ENCODE measurements around the gene CD63.

The CD63 gene

DNA sequence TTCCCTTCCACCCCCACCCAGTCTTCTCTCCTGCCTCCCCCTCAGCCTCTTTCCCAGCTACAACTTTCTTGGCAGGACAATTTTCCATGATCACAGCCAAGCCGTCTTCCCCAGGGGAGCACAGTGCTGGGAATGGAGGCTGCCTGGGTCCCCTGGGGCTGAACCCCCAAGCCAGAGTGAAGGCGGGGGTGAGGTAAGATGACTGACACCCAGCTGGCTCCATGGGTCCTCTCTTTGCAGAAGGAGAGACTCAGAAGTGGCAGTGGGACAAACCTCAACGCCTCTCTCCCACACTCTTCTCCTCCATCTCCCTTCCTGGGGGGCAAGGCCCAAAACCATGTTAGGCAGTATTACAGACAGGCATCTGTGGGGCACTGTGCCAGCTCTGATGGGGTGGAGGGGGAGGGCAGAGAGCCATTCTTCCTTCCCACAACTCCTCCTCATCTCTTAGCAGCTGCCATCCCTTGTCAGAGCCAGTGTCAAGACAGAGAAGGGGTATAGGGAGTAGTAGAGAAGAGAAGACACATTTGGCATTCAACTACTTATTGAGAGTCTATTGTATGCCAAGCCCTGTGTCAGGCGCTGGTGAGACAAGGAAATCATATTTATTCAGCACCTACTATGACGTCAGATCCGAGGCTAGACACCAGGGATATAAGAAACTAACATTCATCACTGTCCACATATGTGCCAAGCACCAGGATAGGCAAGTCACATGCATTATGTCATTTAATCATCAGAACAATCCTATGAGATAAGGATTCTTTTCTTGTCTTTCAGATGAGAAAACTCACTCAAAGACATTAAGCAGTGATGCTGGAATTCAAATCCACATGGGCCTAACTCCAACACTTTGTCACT lies 24.7 kb downstream of the CD63 start:
- DNase-seq: no peak

DNA sequence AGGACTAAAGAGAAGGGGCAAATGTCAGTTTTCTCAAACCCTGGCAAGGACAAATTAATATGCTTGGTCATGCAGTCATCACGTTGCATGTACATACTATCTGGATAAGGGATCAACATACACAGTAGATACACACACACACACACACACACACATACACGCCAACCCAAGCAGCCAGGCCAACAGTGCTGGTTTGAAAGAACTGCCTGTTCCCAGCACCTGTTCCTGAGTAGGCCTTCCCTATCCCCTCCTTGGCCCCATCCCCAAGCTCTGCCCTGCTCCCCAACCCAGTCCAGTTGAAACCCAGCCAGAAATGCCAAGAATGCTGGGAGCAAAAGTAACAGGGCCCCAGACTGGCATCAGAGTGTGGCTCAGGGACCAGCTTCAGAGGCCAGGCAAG lies 25.5 kb downstream of the CD63 start:
- DNase-seq: no peak

DNA sequence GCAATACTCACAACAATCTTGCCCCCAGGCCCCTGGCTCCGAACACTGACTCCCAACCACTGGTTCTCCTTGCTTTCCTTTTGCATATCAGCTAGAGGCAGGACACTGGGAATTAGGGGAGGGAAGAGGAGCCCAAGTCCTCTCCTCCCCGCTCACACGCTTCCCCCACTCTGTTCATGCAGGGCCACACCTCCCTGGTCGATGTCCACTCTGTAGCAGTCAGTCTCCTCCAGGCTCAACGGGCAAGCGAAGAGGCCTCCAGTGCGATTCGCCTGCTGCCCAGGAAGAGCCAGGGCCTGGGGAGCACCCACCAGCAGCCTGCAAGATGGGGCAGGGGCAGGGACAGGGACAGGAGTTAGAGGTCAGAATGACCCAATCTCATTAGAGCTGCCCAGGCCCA lies 25.9 kb downstream of the CD63 start:
- DNase-seq: no peak

DNA sequence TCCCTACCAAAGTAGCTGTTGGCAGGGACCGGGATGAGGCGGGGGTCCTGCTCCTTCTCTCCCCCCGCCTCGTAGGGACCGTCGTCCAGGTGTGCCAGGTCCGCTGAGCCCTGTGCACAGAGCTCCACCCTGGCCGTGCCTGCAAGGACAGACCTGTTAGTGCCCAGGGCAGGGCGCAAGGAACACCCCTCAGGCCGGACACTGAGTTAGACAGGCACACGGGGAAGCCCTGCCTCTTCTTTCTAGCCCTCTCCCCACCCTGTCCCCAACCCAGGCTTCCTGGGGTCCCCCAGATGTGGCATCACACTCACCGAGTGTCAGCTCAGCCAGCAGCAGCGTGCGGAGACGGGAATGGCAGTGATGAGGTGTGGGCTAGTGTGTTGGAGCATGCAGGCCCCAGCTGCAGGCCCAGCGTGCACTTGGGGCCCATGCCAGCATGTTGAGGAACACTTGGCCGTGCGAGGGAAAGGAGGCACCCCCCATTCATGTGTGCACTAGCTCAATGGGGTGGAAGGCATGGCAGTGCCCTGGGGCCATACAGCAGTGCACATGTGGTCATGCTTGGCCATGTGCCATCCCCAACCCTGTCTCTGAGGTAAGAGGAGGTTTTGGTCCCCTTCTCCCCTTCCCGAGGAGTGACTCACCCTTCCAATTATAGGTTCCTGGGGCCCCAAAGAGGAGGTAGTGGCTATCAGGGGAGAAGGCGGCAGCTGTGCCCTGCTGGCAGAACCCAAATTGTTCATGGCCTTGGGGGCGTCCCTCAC lies 28.4 kb downstream of the CD63 start:
- no peak for DNase-seq

GRCh38 chr12:55699471-55700055 lies 29.2 kb downstream of the CD63 start:
- no peak for DNase-seq

DNA sequence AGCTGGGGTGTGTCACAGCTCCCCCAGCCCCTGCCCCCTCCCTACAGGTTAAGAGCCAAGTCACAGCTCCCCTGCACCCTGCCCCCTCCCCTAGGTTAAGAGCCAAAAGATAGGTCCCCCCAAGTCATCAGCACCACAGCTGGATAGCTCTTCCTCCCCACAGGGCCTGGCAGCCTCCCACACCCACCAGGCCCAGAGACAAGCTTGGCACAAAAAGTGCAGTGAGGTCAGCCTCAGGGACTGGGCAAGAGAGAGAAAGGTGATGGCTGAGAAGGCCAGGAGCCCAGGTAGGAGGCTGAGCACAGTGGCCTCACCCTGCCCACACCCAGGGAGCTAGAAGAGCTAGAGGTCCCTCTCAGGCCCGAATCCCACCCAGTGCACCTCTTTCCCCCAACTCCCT lies 29.8 kb downstream of the CD63 start:
- DNase-seq: no peak

DNA sequence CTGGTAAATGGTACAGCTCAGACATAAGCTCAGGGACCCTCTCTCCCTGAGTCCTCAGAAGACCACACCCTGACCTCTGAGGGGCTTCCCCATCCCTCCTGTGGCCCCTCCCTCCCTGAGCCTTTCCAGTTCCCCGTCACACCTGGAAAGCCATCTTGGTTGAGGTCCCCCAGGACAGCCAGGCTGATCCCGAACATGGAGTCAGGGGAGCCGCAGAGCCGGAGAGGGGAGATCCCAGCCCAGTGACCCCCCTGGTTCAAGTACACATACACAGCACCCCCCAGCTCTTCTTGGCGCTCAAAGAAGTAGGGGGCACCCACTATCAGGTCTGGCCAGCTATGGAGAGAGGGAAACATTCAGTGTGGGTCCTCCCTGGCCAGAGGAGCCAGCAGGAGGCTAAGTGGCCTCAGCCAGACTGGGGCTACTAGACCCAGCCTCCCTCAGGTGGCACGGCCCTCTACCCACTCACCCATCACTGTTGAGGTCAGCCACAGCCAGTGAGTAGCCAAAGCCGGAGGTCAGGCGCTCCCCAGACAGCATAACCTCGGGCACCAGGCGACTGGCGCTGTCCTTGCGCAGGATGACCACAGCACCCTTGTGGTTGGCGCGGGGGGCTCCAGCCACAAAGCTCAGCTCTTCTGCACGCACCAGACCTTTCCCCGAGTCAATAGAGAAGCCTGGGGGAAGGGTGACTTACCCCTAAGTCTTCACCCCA lies 30.4 kb downstream of the CD63 start:
- no peak for DNase-seq

DNA sequence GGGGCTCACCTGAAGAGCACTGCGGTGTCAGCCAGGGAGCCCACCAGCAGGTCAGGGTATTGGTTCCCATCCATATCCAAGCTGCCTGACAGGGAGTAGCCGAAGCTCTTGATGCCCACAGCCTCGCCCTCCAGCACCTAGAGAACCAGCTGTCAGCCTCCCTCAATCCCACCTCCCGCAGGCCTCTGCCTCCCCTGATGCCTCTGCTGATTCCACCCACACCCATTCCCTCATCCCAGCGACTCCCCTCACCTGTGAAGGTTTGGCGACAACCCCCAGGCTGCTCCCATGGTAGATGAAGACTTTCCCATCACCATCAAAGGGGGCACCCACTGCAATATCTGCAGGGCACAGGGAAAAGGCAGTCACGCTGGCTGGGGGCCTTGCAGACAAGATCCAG lies 31.1 kb downstream of the CD63 start:
- DNase-seq: no peak

- DNase-seq: no peak
Measured at GRCh38 chr12:55696796-55697462, 31.9 kb downstream of the CD63 start.

DNA sequence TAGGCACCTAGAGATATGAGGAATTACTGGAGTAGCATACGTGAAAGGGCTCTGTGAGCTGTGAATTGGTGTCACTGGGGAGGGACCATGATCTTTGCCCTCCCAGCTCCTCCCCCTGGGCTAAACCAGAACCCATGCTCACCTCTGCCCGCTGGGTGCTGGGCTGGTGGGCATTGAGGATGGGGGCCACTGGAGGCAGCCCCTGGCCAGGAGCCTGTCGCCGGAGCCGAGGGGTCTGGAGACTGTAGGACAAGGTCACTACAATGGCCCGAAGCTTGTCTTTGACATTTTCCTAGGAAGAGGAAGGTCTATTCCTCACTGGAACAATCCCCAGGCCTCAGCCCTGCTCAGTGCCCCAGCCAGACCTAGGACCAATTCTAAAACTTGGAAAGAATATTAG lies 32.7 kb downstream of the CD63 start:
- DNase-seq: no peak

- DNase-seq: no peak
Measured at GRCh38 chr12:55695349-55695748, 33.5 kb downstream of the CD63 start.

- no peak for DNase-seq
Measured at GRCh38 chr12:55694651-55695050, 34.2 kb downstream of the CD63 start.

- no peak for DNase-seq
Measured at GRCh38 chr12:55694188-55694515, 34.7 kb downstream of the CD63 start.

DNA sequence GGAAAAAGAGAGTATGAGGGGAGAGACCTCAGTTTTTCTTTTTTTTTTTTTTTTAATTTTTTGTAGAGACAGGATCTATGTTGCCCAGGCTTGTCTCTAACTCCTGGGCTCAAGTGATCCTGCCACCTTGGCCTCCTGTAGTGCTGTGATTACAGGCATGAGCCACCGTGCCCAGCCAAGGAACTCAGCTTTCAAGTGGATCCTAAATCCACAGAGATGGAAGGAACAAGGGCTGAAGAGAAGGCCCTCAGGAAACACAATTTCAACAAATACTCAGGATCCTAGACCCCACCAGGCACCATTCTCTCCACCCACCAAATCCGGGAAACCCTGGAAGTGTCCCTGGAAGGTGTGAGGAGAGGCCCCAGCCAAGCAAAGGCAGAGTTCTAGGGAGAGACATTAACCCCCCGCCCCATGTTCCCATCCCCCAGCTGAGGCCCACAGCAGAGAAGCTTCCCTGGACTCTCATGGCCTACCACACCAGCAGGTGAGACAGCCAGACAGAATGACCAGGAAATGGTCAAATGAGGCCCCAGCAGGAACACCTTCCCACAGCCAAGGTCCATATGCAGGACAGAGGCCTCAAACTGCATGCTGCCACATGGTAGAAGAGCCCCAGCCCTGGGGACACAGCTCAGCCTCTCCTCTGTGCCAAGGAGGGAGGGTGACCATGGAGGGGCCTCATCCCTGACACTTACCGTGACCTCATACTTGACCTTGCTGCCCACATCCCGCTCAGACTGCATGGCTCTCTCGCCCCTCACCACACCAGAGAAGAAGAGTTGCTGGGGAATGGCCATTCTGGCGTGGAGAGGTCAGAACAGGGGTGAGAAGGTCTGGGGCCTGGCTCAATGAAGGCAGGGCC lies 35.3 kb downstream of the CD63 start:
- DNase-seq: no peak

- DNase-seq: no peak
Measured at GRCh38 chr12:55692631-55693322, 36.0 kb downstream of the CD63 start.

GRCh38 chr12:55688716-55689655 lies 39.8 kb downstream of the CD63 start:
- no peak for DNase-seq

DNA sequence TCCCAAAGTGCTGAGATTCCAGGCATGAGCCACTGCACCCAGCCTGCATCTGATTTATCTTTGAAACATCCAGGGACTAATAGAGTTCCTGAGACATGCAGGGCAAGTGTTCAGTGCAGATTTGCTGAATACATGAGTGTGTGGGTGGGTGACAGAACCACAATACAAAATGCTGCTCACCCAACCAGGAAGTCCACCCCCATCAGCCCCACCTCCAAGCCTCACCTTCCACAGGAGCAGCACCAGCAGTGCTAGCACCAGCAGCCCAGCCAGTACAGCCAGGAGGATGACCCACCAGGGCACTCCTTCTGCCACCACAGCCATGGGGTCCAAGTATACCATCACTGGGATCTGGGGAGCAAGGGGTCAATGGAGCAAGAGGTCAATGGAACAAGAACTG lies 41.1 kb downstream of the CD63 start:
- no peak for DNase-seq

DNA sequence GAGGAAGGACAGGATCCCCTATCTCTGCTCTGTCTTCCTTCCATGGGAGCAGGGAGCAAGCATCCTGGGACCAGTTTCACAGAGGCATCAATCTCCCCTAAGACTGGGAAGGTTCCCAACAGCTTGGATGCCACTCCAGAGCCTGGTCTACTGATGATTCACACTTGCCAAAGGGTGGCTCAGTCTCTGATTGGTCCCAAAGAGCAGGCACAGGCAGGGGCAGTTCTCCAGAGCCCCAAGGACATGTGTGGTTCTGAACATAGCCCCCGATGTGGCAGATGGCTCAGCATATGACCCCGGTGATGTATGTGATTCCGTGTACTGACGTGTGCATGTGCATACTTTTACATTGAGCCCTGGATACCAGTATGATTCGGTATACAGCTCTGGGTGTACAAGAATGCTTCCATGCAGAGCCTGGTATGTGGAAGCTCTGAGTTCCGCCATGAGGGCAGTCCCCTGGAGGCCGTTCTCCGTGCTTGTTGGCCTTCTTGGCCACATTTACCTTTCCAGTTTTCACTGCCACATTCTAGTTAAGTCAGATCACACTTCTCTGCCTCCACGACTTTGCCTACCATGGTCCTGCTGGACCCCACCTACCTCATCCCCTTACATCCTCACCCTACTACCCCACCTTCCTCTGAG lies 42.3 kb downstream of the CD63 start:
- no peak for DNase-seq

GRCh38 chr12:55685671-55686070 lies 43.1 kb downstream of the CD63 start:
- DNase-seq: no peak
